Activated naive CD8-positive, alpha-beta T cell treated with anti-CD3 and anti-CD28 coated beads, Interleukin-2, amount 10 ng/mL, durations not matched to agents 7 days and 5 days (primary cell): ENCODE measurements around the gene CDK5RAP2. TPM values are rescaled to one million over a fixed set of nuclear protein-coding genes. Genes with fewer than 3 reads are reported as not detected.
"Not testable (repeated sequence)": the region's sequence is repeated elsewhere in the genome, so short reads cannot be mapped to it uniquely, and the experiment has no call there.

Experiments used
- ATAC-seq: fragments of 150-1000 bp; cut with Tn5 transposase; one replicate; pipeline ENCODE4 v1.10.0; 2021; ENCODE audit warnings: low read depth, moderate library complexity
- POLR2A ChIA-PET: fragments of 350-600 bp; sonication (Branson Sonifier 250); formaldehyde crosslinking; loops from one replicate; lab custom pipeline; 2021; ENCODE audit warnings: antibody characterized with exemption; lab: Charles Lee
- DNase-seq: peaks from one replicate; pipeline ENCODE4 v3.0.0; 2021
- H3K27ac Mint-ChIP-seq: one replicate; pipeline ENCODE4 v1.8.0; 2022; ENCODE audit warnings: mild to moderate bottlenecking, mixed read lengths
- H3K27me3 Mint-ChIP-seq: one replicate; pipeline ENCODE4 v1.8.0; 2022; ENCODE audit warnings: mild to moderate bottlenecking, moderate library complexity, mixed read lengths
- H3K36me3 Mint-ChIP-seq: one replicate; pipeline ENCODE4 v1.8.0; 2021; ENCODE audit warnings: mild to moderate bottlenecking, mixed read lengths
- H3K4me1 Mint-ChIP-seq: one replicate; pipeline ENCODE4 v1.8.0; 2021; ENCODE audit warnings: mixed read lengths
- H3K4me3 Mint-ChIP-seq: one replicate; pipeline ENCODE4 v1.8.0; 2022; ENCODE audit warnings: mild to moderate bottlenecking, moderate library complexity, mixed read lengths
- H3K9me3 Mint-ChIP-seq: one replicate; pipeline ENCODE4 v1.8.0; 2021; ENCODE audit warnings: mixed read lengths
- total RNA-seq, 2 experiments: library from RNA; stranded (reverse); gene quantifications; one replicate each; pipeline ENCODE4 v1.2.3, GENCODE V29; 2021

Gene CDK5RAP2
- total RNA-seq, 2 experiments from 2014 or later, result 113 TPM

GRCh38 chr9:120552210-120552704 lies 27.7 kb downstream of the CDK5RAP2 start:
- ATAC-seq, H3K9me3 Mint-ChIP-seq, H3K4me3 Mint-ChIP-seq, DNase-seq, H3K27me3 Mint-ChIP-seq, H3K27ac Mint-ChIP-seq, H3K4me1 Mint-ChIP-seq, POLR2A ChIA-PET: not testable (repeated sequence)
- peaks cover 45% of the 10 kb centered on the region for H3K36me3 Mint-ChIP-seq

GRCh38 chr9:120545701-120546550 lies 34.0 kb downstream of the CDK5RAP2 start:
- DNase-seq (no peak), ATAC-seq (no peak)
- H3K27ac Mint-ChIP-seq, result no peak overlapping the region
- peaks cover 19% of the 10 kb centered on the region for H3K36me3 Mint-ChIP-seq
- no peak overlapping the region for H3K4me3 Mint-ChIP-seq
- POLR2A ChIA-PET, result no interaction called here
- peaks cover 2% of the 10 kb centered on the region for H3K4me1 Mint-ChIP-seq
- H3K27me3 Mint-ChIP-seq, result no peaks in the 10 kb centered on the region
- no peaks in the 10 kb centered on the region for H3K9me3 Mint-ChIP-seq

GRCh38 chr9:120544441-120544840 lies 35.5 kb downstream of the CDK5RAP2 start:
- Mint-ChIP-seq H3K9me3 (no peaks in the 10 kb centered on the region), H3K27ac (no peak overlapping the region), H3K4me1 (peaks cover 6% of the 10 kb centered on the region), H3K27me3 (no peaks in the 10 kb centered on the region), H3K36me3 (peaks cover 14% of the 10 kb centered on the region), H3K4me3 (no peak overlapping the region)
- DNase-seq (no peak), ATAC-seq (no peak)
- POLR2A ChIA-PET, result no interaction called here

GRCh38 chr9:120542701-120543490 lies 37.1 kb downstream of the CDK5RAP2 start:
- H3K27ac Mint-ChIP-seq, result peak overlapping the region; percentile 51
- no peak for ATAC-seq
- H3K9me3 Mint-ChIP-seq, result no peaks in the 10 kb centered on the region
- H3K4me1 Mint-ChIP-seq, result peaks cover 6% of the 10 kb centered on the region
- H3K27me3 Mint-ChIP-seq, result no peaks in the 10 kb centered on the region
- H3K36me3 Mint-ChIP-seq, result peaks cover 16% of the 10 kb centered on the region
- no peak for DNase-seq
- no peak overlapping the region for H3K4me3 Mint-ChIP-seq
- POLR2A ChIA-PET, result interaction anchor here (0.6 kb wide), 1 partner anchor 1036 kb away, joined by 3 read pairs; no protein-coding TSS in a partner anchor

GRCh38 chr9:120541921-120542320 lies 38.0 kb downstream of the CDK5RAP2 start:
- DNase-seq, result no peak
- no peaks in the 10 kb centered on the region for H3K9me3 Mint-ChIP-seq
- POLR2A ChIA-PET, result interaction anchor here (0.6 kb wide), 1 partner anchor 1037 kb away, joined by 3 read pairs; no protein-coding TSS in a partner anchor
- no peak for ATAC-seq
- no peaks in the 10 kb centered on the region for H3K27me3 Mint-ChIP-seq
- peaks cover 4% of the 10 kb centered on the region for H3K4me1 Mint-ChIP-seq
- H3K36me3 Mint-ChIP-seq, result peaks cover 16% of the 10 kb centered on the region
- H3K4me3 Mint-ChIP-seq, result no peak overlapping the region
- H3K27ac Mint-ChIP-seq, result no peak overlapping the region

GRCh38 chr9:120539951-120540350 lies 40.0 kb downstream of the CDK5RAP2 start:
- POLR2A ChIA-PET, result no interaction called here
- Mint-ChIP-seq H3K27ac (no peak overlapping the region), H3K9me3 (no peaks in the 10 kb centered on the region), H3K36me3 (peaks cover 24% of the 10 kb centered on the region), H3K27me3 (no peaks in the 10 kb centered on the region), H3K4me3 (no peak overlapping the region), H3K4me1 (peaks cover 4% of the 10 kb centered on the region)
- ATAC-seq, result no peak
- DNase-seq, result no peak

GRCh38 chr9:120538339-120538738 lies 41.6 kb downstream of the CDK5RAP2 start:
- H3K27ac Mint-ChIP-seq, result no peak overlapping the region
- ATAC-seq (no peak), DNase-seq (no peak)
- peaks cover 28% of the 10 kb centered on the region for H3K36me3 Mint-ChIP-seq
- POLR2A ChIA-PET, result no interaction called here
- H3K27me3 Mint-ChIP-seq, result no peaks in the 10 kb centered on the region
- no peak overlapping the region for H3K4me3 Mint-ChIP-seq
- H3K4me1 Mint-ChIP-seq, result peaks cover 4% of the 10 kb centered on the region
- H3K9me3 Mint-ChIP-seq, result no peaks in the 10 kb centered on the region

GRCh38 chr9:120536949-120537640 lies 42.9 kb downstream of the CDK5RAP2 start:
- Mint-ChIP-seq H3K27me3 (no peaks in the 10 kb centered on the region), H3K9me3 (no peaks in the 10 kb centered on the region), H3K4me1 (peaks cover 4% of the 10 kb centered on the region), H3K27ac (no peak overlapping the region), H3K4me3 (no peak overlapping the region), H3K36me3 (peaks cover 31% of the 10 kb centered on the region)
- ATAC-seq (no peak), DNase-seq (no peak)
- POLR2A ChIA-PET, result interaction anchor here (0.6 kb wide), 1 partner anchor 21 kb away, joined by 5 read pairs; no protein-coding TSS in a partner anchor

- no peak overlapping the region for H3K4me3 Mint-ChIP-seq
- H3K4me1 Mint-ChIP-seq, result peaks cover 4% of the 10 kb centered on the region
- no peak for ATAC-seq
- no peaks in the 10 kb centered on the region for H3K27me3 Mint-ChIP-seq
- POLR2A ChIA-PET, result no interaction called here
- H3K9me3 Mint-ChIP-seq, result no peaks in the 10 kb centered on the region
- no peak overlapping the region for H3K27ac Mint-ChIP-seq
- DNase-seq, result no peak
- H3K36me3 Mint-ChIP-seq, result peaks cover 34% of the 10 kb centered on the region
Observed at GRCh38 chr9:120536094-120536493, 43.9 kb downstream of the CDK5RAP2 start.

GRCh38 chr9:120534266-120534665 lies 45.7 kb downstream of the CDK5RAP2 start:
- DNase-seq (no peak), ATAC-seq (no peak)
- Mint-ChIP-seq H3K4me3 (no peak overlapping the region), H3K36me3 (peaks cover 43% of the 10 kb centered on the region), H3K9me3 (no peaks in the 10 kb centered on the region), H3K27me3 (no peaks in the 10 kb centered on the region), H3K4me1 (no peaks in the 10 kb centered on the region), H3K27ac (no peak overlapping the region)
- POLR2A ChIA-PET, result no interaction called here

- no peak for DNase-seq
- no peak overlapping the region for H3K4me3 Mint-ChIP-seq
- POLR2A ChIA-PET, result no interaction called here
- peak overlapping the region; percentile 3 for H3K27ac Mint-ChIP-seq
- H3K9me3 Mint-ChIP-seq, result no peaks in the 10 kb centered on the region
- ATAC-seq, result no peak
- H3K27me3 Mint-ChIP-seq, result no peaks in the 10 kb centered on the region
- H3K36me3 Mint-ChIP-seq, result peaks cover 49% of the 10 kb centered on the region
- no peaks in the 10 kb centered on the region for H3K4me1 Mint-ChIP-seq
Observed at GRCh38 chr9:120532891-120533290, 47.1 kb downstream of the CDK5RAP2 start.

GRCh38 chr9:120532475-120532874 lies 47.5 kb downstream of the CDK5RAP2 start:
- Mint-ChIP-seq H3K9me3 (no peaks in the 10 kb centered on the region), H3K27me3 (no peaks in the 10 kb centered on the region), H3K27ac (no peak overlapping the region), H3K4me1 (no peaks in the 10 kb centered on the region), H3K4me3 (no peak overlapping the region), H3K36me3 (peaks cover 53% of the 10 kb centered on the region)
- POLR2A ChIA-PET, result no interaction called here
- DNase-seq (no peak), ATAC-seq (no peak)

GRCh38 chr9:120531683-120532300 lies 48.2 kb downstream of the CDK5RAP2 start:
- H3K27me3 Mint-ChIP-seq, result no peaks in the 10 kb centered on the region
- DNase-seq, result no peak
- H3K9me3 Mint-ChIP-seq, result no peaks in the 10 kb centered on the region
- POLR2A ChIA-PET, result no interaction called here
- peaks cover 54% of the 10 kb centered on the region for H3K36me3 Mint-ChIP-seq
- H3K4me3 Mint-ChIP-seq, result no peak overlapping the region
- no peaks in the 10 kb centered on the region for H3K4me1 Mint-ChIP-seq
- ATAC-seq, result peak; percentile 54
- no peak overlapping the region for H3K27ac Mint-ChIP-seq
